ENCODE data around the gene MRPL37.

DNA sequence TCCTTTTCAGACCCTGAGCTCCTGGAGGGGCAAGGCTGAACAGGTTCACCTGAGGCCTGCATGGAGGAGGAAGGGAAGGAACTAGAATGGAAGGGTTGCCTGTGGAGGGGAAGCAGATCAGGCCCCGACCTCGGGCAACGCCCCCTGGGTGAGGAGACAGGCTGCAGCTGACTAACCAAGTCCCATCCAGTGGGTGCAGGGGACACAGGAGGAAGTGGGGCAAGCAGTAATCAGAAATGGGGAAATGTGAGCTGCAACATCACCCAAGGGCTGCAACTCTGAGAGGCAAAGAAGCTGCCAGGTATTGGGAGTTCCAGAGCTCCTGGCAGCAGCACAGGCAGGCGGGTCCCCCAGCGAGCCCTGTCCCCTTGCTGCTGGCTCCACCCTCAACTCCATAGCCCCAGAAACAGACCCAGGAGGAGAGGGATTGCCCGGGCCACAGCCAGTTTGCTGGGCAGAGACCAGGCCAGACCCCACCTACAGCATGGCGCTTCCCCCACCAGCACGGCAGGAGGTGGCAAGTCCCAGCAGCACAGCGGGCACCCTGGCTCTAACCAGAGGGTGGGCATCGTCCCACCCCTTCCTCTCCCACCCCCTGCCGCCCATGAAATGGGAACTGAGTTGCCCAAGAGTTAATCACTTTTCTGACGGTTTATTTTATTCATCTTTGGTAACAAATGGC is 38.5 kb downstream of the MRPL37 start:
- TF ChIP-seq, protein P1, sequence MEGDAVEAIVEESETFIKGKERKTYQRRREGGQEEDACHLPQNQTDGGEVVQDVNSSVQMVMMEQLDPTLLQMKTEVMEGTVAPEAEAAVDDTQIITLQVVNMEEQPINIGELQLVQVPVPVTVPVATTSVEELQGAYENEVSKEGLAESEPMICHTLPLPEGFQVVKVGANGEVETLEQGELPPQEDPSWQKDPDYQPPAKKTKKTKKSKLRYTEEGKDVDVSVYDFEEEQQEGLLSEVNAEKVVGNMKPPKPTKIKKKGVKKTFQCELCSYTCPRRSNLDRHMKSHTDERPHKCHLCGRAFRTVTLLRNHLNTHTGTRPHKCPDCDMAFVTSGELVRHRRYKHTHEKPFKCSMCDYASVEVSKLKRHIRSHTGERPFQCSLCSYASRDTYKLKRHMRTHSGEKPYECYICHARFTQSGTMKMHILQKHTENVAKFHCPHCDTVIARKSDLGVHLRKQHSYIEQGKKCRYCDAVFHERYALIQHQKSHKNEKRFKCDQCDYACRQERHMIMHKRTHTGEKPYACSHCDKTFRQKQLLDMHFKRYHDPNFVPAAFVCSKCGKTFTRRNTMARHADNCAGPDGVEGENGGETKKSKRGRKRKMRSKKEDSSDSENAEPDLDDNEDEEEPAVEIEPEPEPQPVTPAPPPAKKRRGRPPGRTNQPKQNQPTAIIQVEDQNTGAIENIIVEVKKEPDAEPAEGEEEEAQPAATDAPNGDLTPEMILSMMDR (IDR thresholded peaks at IDR 0.05; ENCODE audit: insufficient read depth, low read depth, low read length) = no peak
- no peak for TF ChIP-seq EZH2 (IDR thresholded peaks at IDR 0.05; ENCODE audit: insufficient read depth, low read length)

Measured in astrocyte (in vitro differentiated cells and primary cell).